ENCODE data around the gene MBTPS1.

DNA sequence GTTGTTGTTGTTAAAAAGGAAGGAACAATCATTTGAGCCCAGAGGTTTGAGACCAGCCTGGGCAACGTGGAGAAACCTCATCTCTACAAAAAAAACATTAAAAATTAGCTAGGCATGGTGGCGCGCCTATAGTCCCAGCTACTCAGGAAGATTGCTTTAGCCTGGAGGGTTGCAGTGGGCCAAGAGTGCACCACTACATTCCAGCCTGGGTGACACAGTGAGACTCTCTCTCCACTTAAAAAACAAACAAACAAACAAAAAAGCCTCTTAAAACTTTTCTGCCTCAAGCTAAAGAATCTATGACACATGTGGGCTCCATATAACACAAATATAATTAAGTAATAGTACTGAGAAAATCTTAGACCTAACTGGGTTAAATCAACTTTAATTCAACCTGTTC, 12.5 kb downstream of the MBTPS1 start:
- TF ChIP-seq, protein P1, sequence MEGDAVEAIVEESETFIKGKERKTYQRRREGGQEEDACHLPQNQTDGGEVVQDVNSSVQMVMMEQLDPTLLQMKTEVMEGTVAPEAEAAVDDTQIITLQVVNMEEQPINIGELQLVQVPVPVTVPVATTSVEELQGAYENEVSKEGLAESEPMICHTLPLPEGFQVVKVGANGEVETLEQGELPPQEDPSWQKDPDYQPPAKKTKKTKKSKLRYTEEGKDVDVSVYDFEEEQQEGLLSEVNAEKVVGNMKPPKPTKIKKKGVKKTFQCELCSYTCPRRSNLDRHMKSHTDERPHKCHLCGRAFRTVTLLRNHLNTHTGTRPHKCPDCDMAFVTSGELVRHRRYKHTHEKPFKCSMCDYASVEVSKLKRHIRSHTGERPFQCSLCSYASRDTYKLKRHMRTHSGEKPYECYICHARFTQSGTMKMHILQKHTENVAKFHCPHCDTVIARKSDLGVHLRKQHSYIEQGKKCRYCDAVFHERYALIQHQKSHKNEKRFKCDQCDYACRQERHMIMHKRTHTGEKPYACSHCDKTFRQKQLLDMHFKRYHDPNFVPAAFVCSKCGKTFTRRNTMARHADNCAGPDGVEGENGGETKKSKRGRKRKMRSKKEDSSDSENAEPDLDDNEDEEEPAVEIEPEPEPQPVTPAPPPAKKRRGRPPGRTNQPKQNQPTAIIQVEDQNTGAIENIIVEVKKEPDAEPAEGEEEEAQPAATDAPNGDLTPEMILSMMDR (IDR thresholded peaks at IDR 0.05; ENCODE audit: insufficient read depth, low read length, poor library complexity, severe bottlenecking): no peak
- TF ChIP-seq EZH2phosphoT487 (conservative IDR thresholded peaks at IDR 0.05; ENCODE audit: low read length): no peak
